GM18868 (cell line): ENCODE data around the gene CACNA1G.

Source experiments
- ATAC-seq: cut with Tn5 transposase; IDR thresholded peaks from one replicate; pipeline ENCODE4 v1.9.1; 2021; ENCODE audit warnings: mild to moderate bottlenecking, moderate library complexity; ENCODE audit not compliant: unreplicated experiment

CACNA1G gene

GRCh38 chr17:50547035-50547735 lies 13.3 kb upstream of the CACNA1G start, which contains the start of gene SPATA20:
TSS of gene SPATA20 (plus strand) at chr17:50547174. CDS start at chr17:50547209, 35 bp downstream.
- peak; percentile 77 for ATAC-seq

DNA sequence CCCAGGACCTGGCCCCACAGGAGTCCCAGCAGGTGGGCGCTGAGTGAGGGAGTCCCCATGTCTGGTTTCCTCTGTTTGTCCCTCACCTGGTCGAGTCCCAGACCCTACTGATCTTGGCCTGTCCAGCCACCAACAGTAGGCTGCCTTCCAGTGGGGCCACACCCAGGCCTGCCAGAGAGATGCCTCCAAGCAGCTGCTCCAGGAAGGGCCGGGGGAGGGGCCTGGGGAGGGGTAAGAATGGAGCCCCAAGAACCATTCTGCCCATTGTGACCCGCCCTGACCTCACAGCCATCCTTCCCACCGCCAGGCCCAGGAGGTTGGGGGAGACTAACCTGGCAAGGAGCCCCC lies 12.8 kb upstream of the CACNA1G start:
- no peak for ATAC-seq

- no peak for ATAC-seq
Observed at GRCh38 chr17:50548831-50549230, 11.7 kb upstream of the CACNA1G start.

DNA sequence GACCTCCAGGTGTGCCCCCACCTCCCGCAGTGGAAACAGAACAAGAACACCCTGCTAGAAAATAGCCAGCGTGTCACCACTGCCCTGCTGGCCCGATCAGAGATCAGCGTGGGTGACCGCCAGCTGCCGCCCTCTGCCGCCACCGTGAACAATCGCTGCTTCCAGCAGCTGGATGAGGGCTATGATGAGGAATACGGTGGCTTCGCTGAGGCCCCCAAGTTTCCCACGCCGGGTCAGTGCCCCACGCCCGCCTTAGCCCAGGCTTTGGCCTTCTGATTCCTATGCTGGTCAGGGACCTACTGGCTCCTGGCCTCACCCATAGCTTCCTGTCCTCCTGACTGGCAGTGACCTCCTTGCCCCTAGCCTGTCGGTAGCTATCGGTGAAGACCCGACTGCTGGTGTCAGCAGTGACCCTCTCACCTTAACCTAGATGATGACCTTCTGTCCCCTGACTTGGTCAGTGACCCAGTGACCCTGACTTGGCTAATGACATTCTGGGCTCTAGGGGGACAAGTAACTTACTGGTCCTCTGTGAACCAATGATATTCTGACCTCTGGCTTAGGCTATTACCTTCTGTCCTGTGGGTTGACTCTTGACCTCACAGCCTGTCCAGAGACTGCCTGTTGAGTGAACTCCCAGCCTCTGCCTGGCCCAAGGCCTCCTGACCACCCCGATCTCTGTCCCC lies 11.1 kb upstream of the CACNA1G start:
- no peak for ATAC-seq

- ATAC-seq: no peak
Observed at GRCh38 chr17:50549969-50550368, 10.5 kb upstream of the CACNA1G start.

DNA sequence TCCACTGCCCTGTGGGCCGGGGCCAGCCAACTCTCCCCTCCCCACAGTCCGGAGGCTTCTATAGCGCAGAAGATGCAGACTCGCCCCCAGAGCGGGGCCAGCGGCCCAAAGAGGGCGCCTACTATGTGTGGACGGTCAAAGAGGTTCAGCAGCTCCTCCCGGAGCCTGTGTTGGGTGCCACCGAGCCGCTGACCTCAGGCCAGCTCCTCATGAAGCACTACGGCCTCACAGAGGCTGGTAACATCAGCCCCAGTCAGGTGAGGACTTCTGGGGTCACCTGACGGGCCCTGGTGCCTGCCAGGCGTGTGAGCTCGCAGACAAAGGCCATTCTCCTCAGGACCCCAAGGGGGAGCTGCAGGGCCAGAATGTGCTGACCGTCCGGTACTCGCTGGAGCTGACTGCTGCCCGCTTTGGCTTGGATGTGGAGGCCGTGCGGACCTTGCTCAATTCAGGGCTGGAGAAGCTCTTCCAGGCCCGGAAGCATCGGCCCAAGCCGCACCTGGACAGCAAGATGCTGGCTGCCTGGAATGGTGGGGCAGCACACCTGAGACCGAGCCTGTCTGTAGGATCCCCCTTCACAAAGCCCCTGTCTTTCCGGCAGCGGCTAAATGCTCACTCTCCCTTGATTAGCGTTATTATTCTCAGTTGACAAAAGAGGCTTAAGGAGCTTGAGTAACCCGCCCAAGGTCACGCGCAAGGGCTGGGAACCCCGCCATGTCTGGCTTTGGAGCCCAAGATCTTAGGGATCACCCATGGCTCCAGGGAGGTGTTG lies 9.7 kb upstream of the CACNA1G start:
- no peak for ATAC-seq

- no peak for ATAC-seq
Observed at GRCh38 chr17:50551433-50551815, 9.1 kb upstream of the CACNA1G start.

DNA sequence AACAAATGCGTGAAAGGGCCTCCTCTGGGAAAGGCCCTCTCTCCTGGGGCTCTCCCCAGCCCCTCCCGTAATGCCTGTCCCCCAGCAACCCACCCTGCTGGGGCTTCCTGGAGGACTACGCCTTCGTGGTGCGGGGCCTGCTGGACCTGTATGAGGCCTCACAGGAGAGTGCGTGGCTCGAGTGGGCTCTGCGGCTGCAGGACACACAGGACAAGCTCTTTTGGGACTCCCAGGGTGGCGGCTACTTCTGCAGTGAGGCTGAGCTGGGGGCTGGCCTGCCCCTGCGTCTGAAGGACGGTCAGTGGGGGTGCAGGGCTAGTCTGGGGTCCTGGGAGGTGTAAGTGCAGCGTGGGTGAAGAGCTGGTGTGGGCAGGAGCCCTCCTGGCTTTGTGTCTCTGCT lies 8.6 kb upstream of the CACNA1G start:
- ATAC-seq: no peak

DNA sequence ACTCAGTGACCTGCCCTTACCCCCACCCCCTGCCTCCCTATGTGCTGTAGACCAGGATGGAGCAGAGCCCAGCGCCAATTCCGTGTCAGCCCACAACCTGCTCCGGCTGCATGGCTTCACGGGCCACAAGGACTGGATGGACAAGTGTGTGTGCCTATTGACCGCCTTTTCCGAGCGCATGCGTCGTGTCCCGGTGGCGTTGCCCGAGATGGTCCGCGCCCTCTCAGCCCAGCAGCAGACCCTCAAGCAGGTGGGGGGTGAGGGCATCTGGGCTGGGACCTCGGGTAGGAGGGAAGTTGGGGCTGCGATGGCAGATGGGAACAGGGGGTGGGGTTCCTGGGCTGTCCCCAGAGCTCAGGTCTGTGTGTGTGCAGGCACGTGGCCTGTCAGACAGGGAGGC lies 6.3 kb upstream of the CACNA1G start:
- ATAC-seq: no peak

- ATAC-seq: no peak
Observed at GRCh38 chr17:50556803-50557202, 3.7 kb upstream of the CACNA1G start.

GRCh38 chr17:50557630-50558029 lies 2.9 kb upstream of the CACNA1G start:
- ATAC-seq: no peak

GRCh38 chr17:50558091-50558490 lies 2.4 kb upstream of the CACNA1G start:
- ATAC-seq: no peak

DNA sequence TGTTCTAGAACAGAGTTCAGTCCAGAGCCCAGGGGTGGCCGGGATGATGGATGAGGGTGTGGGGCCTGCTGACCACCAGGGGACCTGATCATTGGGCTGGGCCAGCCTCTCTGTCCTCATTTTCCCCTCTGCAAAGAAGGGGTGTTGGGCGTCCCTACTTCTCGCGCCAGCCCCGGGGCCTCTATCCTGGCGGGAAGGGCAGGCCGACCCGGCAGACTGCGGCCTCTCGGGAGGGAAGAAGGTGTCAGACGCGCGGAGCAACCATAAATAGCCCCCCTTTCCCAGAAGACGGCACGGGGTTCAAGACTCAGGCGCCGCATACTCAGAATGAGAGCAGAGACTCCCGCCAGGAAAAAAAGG lies 2.0 kb upstream of the CACNA1G start:
- no peak for ATAC-seq

- ATAC-seq: no peak
Observed at GRCh38 chr17:50558941-50559614, 1.4 kb upstream of the CACNA1G start.

- no peak for ATAC-seq
Observed at GRCh38 chr17:50559674-50560184, 786 bp upstream of the CACNA1G start.

DNA sequence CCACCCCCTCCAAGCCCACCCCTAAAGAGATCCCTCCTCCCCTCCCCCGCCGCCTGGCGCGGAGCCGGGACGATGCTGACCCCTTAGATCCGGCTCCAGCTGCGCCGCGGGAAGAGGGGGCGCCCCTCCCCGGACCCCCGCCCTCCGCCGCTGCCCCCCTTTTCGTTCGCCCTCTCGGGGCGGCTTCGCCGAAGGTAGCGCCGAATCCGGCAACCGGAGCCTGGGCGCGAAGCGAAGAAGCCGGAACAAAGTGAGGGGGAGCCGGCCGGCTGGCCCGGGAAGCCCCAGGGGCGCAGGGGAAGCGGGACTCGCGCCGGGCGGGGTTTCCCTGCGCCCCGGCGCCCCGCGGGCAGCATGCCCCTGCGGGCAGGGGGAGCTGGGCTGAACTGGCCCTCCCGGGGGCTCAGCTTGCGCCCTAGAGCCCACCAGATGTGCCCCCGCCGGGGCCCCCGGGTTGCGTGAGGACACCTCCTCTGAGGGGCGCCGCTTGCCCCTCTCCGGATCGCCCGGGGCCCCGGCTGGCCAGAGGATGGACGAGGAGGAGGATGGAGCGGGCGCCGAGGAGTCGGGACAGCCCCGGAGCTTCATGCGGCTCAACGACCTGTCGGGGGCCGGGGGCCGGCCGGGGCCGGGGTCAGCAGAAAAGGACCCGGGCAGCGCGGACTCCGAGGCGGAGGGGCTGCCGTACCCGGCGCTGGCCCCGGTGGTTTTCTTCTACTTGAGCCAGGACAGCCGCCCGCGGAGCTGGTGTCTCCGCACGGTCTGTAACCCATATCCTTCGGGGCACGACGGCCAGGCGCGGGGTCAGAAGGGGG lies 623 bp downstream of the CACNA1G start:
- no peak for ATAC-seq

- no peak for ATAC-seq
Observed at GRCh38 chr17:50561746-50562141, 1.2 kb downstream of the CACNA1G start.

DNA sequence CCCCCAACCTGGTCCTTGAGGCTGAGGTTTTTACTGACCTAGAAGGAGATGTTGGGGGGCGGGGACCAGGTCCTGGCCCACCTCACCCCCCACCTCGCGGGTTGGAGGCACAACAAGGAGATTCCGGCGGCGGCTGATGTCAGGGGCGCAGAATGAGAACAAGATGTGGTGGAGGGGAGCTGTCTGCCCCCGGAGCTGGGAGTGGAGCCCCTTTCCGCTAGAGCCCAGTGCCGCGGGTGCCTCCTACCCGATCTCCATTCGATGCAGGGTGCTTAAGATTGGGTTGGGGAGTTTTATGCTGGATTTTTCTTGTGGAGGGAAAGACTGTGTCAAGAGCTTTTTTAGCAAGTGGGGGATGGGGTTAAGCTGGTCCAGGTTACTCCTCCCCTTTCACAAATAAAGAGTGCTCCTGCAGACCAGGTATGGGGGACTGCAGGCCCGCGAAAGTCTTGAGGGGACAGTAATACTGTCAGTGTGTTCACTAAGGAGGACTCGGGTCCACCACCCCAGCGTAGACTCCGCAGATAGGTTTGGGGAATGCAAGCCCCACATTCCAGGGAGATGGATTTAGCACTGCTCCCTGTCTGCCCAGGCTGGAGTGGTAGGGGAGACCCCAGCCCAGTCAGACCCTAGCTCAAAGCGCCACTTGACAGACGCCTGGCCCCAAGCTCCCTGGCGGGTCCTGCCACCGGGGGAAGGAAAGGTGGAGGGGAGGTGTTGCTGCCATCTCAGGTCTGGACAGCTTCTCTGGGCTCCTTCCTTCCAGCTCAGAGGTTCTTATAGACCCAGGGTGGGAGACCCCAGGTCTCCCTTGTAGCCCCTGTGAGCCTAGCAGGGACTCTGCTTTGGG lies 2.0 kb downstream of the CACNA1G start:
- ATAC-seq: no peak

DNA sequence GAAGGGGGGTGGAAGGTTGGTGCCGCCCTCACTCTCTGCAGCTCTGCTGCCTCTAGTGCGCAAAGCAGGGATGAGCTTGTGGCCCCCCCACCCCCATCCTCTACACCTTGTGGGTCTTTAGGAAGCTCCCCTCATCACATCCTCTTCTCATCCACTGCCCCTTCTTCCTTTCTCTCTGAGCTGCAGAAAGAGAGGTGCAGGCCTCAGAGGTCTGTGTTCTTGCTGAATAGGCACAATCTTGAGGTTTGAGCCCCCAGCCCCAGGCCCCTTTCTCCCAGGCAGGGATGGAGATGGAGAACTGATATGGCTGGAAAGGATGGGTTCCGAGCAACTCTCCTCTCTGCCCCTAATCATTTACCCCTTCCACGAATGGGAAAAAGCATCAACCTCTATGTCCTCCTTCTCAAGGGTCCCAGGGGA lies 2.6 kb downstream of the CACNA1G start:
- no peak for ATAC-seq
